Heart left ventricle (tissue), 13 donors: Measurements from ENCODE around the gene TEX9.

Source experiments
- POLR2A ChIP-seq, 2 donors: fragments of 450-650 bp; IDR thresholded peaks; one replicate each; pipeline ENCODE4 v1.6.1; 2017; ENCODE audit warnings: antibody characterized with exemption in 2 of 2, mild to moderate bottlenecking in 2 of 2, moderate library complexity in 2 of 2
- TF ChIP-seq, protein P1 (sequence below), 12 donors: fragments of 200-600 bp; sonication (generic) in 4 of 12; IDR thresholded peaks; one replicate each; pipeline versions ENCODE4 v1.5.0 to v1.8.0; 2018 to 2022; ENCODE audit warnings: antibody characterized with exemption in 12 of 12, mild to moderate bottlenecking in 5 of 12
- donor health status: ischemic (EF 13 %, LVEDD 7.1; RV severe dilation, severe dysfunction).
- donor health status: DM: no; HTN: yes; CAD: no.
- donor health status: DM: no; HTN: no; CAD: no.
- donor health status: ischemic (EF 25% LVEDD 6.9; RV normal size, moderate dysfunction).
- donor health status: ischemic (EF 25% LVEDD 5.7; RV mildly dilated, moderate dysfunction).
- donor health status: ischemic (EF 35%, LVEDD 5.7; RV mildly dilated, moderate dysfunction).
- donor health status: nonischemic (EF 11% LVEDD 7.7; RV severe dilation, severe dysfunction).
- donor health status: DM: yes; HTN: yes; CAD: no.
- donor health status: PGD.
- donor health status: ischemic (EF 29% LVEDD 5.4; RV normal size, mild dysfunction).
- donor health status: nonischemic (EF 23%, LVEDD 6.1; RV moderate dilation, normal function).

DNA sequence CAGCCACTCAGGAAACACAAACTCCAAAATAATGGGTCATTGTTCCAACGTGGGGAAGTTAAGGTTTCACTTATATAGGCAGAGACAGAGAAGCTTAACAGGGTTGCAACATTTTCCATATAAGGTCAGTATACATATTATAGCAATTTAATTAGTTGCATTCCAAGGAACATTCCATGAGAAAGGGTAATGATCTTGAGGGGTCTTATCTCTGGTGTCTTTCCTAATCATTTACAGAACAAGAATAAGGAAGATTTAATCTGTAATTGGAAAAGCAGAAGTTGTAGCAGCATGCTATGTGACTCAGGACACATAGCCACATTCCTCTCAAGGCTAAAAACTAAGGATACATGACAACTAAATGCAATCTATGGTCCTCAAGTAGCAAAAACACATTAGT lies 94.8 kb downstream of the TEX9 start:
- TF ChIP-seq, protein P1, sequence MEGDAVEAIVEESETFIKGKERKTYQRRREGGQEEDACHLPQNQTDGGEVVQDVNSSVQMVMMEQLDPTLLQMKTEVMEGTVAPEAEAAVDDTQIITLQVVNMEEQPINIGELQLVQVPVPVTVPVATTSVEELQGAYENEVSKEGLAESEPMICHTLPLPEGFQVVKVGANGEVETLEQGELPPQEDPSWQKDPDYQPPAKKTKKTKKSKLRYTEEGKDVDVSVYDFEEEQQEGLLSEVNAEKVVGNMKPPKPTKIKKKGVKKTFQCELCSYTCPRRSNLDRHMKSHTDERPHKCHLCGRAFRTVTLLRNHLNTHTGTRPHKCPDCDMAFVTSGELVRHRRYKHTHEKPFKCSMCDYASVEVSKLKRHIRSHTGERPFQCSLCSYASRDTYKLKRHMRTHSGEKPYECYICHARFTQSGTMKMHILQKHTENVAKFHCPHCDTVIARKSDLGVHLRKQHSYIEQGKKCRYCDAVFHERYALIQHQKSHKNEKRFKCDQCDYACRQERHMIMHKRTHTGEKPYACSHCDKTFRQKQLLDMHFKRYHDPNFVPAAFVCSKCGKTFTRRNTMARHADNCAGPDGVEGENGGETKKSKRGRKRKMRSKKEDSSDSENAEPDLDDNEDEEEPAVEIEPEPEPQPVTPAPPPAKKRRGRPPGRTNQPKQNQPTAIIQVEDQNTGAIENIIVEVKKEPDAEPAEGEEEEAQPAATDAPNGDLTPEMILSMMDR (IDR thresholded peaks at IDR 0.05) = no peak
- no peak for TF ChIP-seq POLR2A (IDR thresholded peaks at IDR 0.05)
